H9 (cell line): Measurements from ENCODE around the gene BAIAP2L1. TPM values are rescaled to one million over a fixed set of nuclear protein-coding genes. Genes with fewer than 3 reads are reported as not detected.

Source experiments
- DNase-seq: peaks from one replicate; pipeline ENCODE4 v3.0.0-alpha.2; 2017
- H2AFZ ChIP-seq: one replicate; pipeline ENCODE4 v1.6.1; 2013; ENCODE audit warnings: mild to moderate bottlenecking, low read length, control low read depth, moderate library complexity
- H2AK5ac ChIP-seq: 2 replicates; pipeline ENCODE4 v1.6.1; 2013; ENCODE audit warnings: low read length, control low read depth, mixed read lengths; ENCODE audit not compliant: insufficient read length
- H2BK120ac ChIP-seq: one replicate; pipeline ENCODE4 v1.6.1; 2013; ENCODE audit warnings: low read depth, mild to moderate bottlenecking, low read length, control low read depth, inconsistent platforms; ENCODE audit not compliant: poor library complexity, severe bottlenecking
- H2BK12ac ChIP-seq: 2 replicates; pipeline ENCODE4 v1.6.1; 2013; ENCODE audit warnings: low read length, control low read depth, mixed read lengths, low read depth; ENCODE audit not compliant: insufficient read length
- H2BK15ac ChIP-seq: 2 replicates; pipeline ENCODE4 v1.6.1; 2013; ENCODE audit warnings: low read depth, low read length, control low read depth
- H2BK20ac ChIP-seq: one replicate; pipeline ENCODE4 v1.6.1; 2013; ENCODE audit warnings: low read depth, mild to moderate bottlenecking, low read length, control low read depth, inconsistent platforms; ENCODE audit not compliant: poor library complexity, severe bottlenecking
- H2BK5ac ChIP-seq: 2 replicates; pipeline ENCODE4 v1.6.1; 2013; ENCODE audit warnings: low read length, control low read depth, mixed read lengths; ENCODE audit not compliant: insufficient read length
- H3K14ac ChIP-seq: 2 replicates; pipeline ENCODE4 v1.6.1; 2013; ENCODE audit warnings: low read length, control low read depth; ENCODE audit not compliant: insufficient read depth
- H3K18ac ChIP-seq: 2 replicates; pipeline ENCODE4 v1.6.1; 2013; ENCODE audit warnings: low read depth, mild to moderate bottlenecking, mixed read lengths, low read length, control low read depth; ENCODE audit not compliant: insufficient read length
- H3K23ac ChIP-seq: 2 replicates; pipeline ENCODE4 v1.6.1; 2013; ENCODE audit warnings: low read length, control low read depth, mixed read lengths, low read depth; ENCODE audit not compliant: insufficient read length
- H3K23me2 ChIP-seq: 2 replicates; pipeline ENCODE4 v1.6.1; 2013; ENCODE audit warnings: low read depth, mild to moderate bottlenecking, mixed read lengths, low read length, control low read depth; ENCODE audit not compliant: insufficient read length, poor library complexity, severe bottlenecking
- H3K27ac ChIP-seq: 2 replicates; pipeline ENCODE4 v1.5.1; 2013; ENCODE audit warnings: low read length, control low read depth, mixed read lengths, low read depth; ENCODE audit not compliant: insufficient read length
- H3K27me3 ChIP-seq: 2 replicates; pipeline ENCODE4 v1.6.1; 2013; ENCODE audit warnings: low read length, control low read depth, inconsistent platforms; ENCODE audit not compliant: insufficient read depth
- H3K4ac ChIP-seq: 2 replicates; pipeline ENCODE4 v1.6.1; 2013; ENCODE audit warnings: low read depth, mild to moderate bottlenecking, control low read depth, inconsistent platforms, low read length, moderate library complexity
- H3K4me1 ChIP-seq: 2 replicates; pipeline ENCODE4 v1.6.1; 2013; ENCODE audit warnings: low read length, control low read depth, inconsistent platforms; ENCODE audit not compliant: insufficient read depth
- H3K4me2 ChIP-seq: 2 replicates; pipeline ENCODE4 v1.6.1; 2013; ENCODE audit warnings: low read length, control low read depth, mixed read lengths; ENCODE audit not compliant: insufficient read length, insufficient read depth
- H3K56ac ChIP-seq: 2 replicates; pipeline ENCODE4 v1.6.1; 2013; ENCODE audit warnings: low read depth, mild to moderate bottlenecking, mixed read lengths, low read length, control low read depth; ENCODE audit not compliant: insufficient read length
- H3K79me1 ChIP-seq: 2 replicates; pipeline ENCODE4 v1.6.1; 2013; ENCODE audit warnings: low read depth, mild to moderate bottlenecking, moderate library complexity, low read length, control low read depth, inconsistent platforms; ENCODE audit not compliant: insufficient read depth, poor library complexity, severe bottlenecking
- H3K79me2 ChIP-seq: 2 replicates; pipeline ENCODE4 v1.6.1; 2013; ENCODE audit warnings: low read length, control low read depth, inconsistent platforms; ENCODE audit not compliant: insufficient read depth
- H3K9ac ChIP-seq: 2 replicates; pipeline ENCODE4 v1.6.1; 2013; ENCODE audit warnings: low read length, control low read depth, mixed read lengths; ENCODE audit not compliant: insufficient read length; ENCODE audit errors: extremely low read depth
- H3K9me3 ChIP-seq: one replicate; pipeline ENCODE4 v1.6.1; 2013; ENCODE audit warnings: low read depth, low read length, inconsistent platforms; ENCODE audit not compliant: control insufficient read depth
- H3T11ph ChIP-seq: one replicate; pipeline ENCODE4 v1.6.1; 2013; ENCODE audit warnings: mild to moderate bottlenecking, low read length, control low read depth, inconsistent platforms
- H4K20me1 ChIP-seq: one replicate; pipeline ENCODE4 v1.6.1; 2013; ENCODE audit not compliant: control insufficient read depth, insufficient read length, insufficient read depth
- H4K5ac ChIP-seq: 2 replicates; pipeline ENCODE4 v1.6.1; 2013; ENCODE audit warnings: low read depth, mild to moderate bottlenecking, mixed read lengths, low read length, control low read depth; ENCODE audit not compliant: insufficient read length
- H4K8ac ChIP-seq: replicated peaks from 2 replicates; pipeline ENCODE4 v1.6.1; 2013; ENCODE audit warnings: low read length, control low read depth, mixed read lengths, low read depth; ENCODE audit not compliant: insufficient read length
- H4K91ac ChIP-seq: 2 replicates; pipeline ENCODE4 v1.6.1; 2013; ENCODE audit warnings: low read depth, mild to moderate bottlenecking, moderate library complexity, mixed read lengths, low read length, control low read depth; ENCODE audit not compliant: insufficient read length
- H3K27ac Mint-ChIP-seq, 3 experiments: 2 replicates in 2 of 3; 3 replicates in 1 of 3; pipeline ENCODE4 v1.8.0; 2020 to 2021; ENCODE audit warnings: mixed read lengths in 3 of 3, mild to moderate bottlenecking in 1 of 3, moderate library complexity in 1 of 3
- H3K27me3 Mint-ChIP-seq: 2 replicates; pipeline ENCODE4 v1.8.0; 2021; ENCODE audit warnings: low read depth, mild to moderate bottlenecking, moderate library complexity, mixed read lengths
- H3K36me3 Mint-ChIP-seq, 3 experiments: 2 replicates in 2 of 3; 3 replicates in 1 of 3; pipeline ENCODE4 v1.8.0; 2020 to 2021; ENCODE audit warnings: low read depth in 3 of 3, mixed read lengths in 3 of 3; ENCODE audit not compliant: insufficient read depth in 1 of 3
- H3K4me1 Mint-ChIP-seq, 2 experiments: 2 replicates each; pipeline ENCODE4 v1.8.0; 2020; ENCODE audit warnings: mixed read lengths in 2 of 2
- H3K4me3 Mint-ChIP-seq, 2 experiments: 2 replicates in 1 of 2; 3 replicates in 1 of 2; pipeline ENCODE4 v1.8.0; 2020 to 2021; ENCODE audit warnings: mild to moderate bottlenecking in 2 of 2, mixed read lengths in 2 of 2, moderate library complexity in 1 of 2
- H3K9me3 Mint-ChIP-seq, 2 experiments: 2 replicates in 1 of 2; 3 replicates in 1 of 2; pipeline ENCODE4 v1.8.0; 2020; ENCODE audit warnings: mild to moderate bottlenecking in 2 of 2, mixed read lengths in 2 of 2, moderate library complexity in 1 of 2
- WGBS: extraction: QIAGEN DNeasy Blood & Tissue Kit; methylation state at CpG from one replicate; pipeline ENCODE4 v1.1.7; 2013; ENCODE audit warnings: missing lambda C conversion rate, low lambda C conversion rate, mixed read lengths; ENCODE audit not compliant: insufficient read length; ENCODE audit errors: extremely low coverage; 5-methylcytosine and 5-hydroxymethylcytosine counted together
- total RNA-seq: library from RNA; stranded (reverse); gene quantifications from 2 replicates; pipeline ENCODE4 v1.2.1, GENCODE V29; 2021
- TF ChIP-seq, protein P1 (sequence below): fragments of 200-600 bp; sonication (generic); conservative IDR thresholded peaks from 3 replicates; pipeline ENCODE4 v1.8.0; 2021; ENCODE audit warnings: antibody characterized with exemption, mild to moderate bottlenecking

BAIAP2L1 gene
- total RNA-seq, 1 experiment from 2014 or later: 25.9 TPM

- no peaks in the 10 kb centered on the region for H3K9me3 ChIP-seq
- H4K20me1 ChIP-seq: no peaks in the 10 kb centered on the region
Measured at GRCh38 chr7:98346515-98347069, 54.3 kb downstream of the BAIAP2L1 start.

More at GRCh38 chr7:98346515-98347069, 54.3 kb downstream of the BAIAP2L1 start:
- H3K4me1 ChIP-seq: no peaks in the 10 kb centered on the region
- no peak overlapping the region for H2BK20ac ChIP-seq
- no peak overlapping the region for H3K27ac ChIP-seq
- no peak overlapping the region for H4K5ac ChIP-seq
- WGBS: no CpG with 5 or more reads among the region's 7 CpGs
- no peak overlapping the region for H3K4ac ChIP-seq
- H3K27me3 ChIP-seq: no peaks in the 10 kb centered on the region
- H3K4me1 Mint-ChIP-seq: no peaks in the 10 kb centered on the region
- H3K23ac ChIP-seq: no peak overlapping the region
- H2BK12ac ChIP-seq: no peak overlapping the region
- no peak overlapping the region for H3T11ph ChIP-seq
- H3K56ac ChIP-seq: no peak overlapping the region
- no peaks in the 10 kb centered on the region for H3K9me3 Mint-ChIP-seq
- no peak overlapping the region for H3K14ac ChIP-seq
- H3K9ac ChIP-seq: no peak overlapping the region
- no peaks in the 10 kb centered on the region for H3K27me3 Mint-ChIP-seq
- no peaks in the 10 kb centered on the region for H3K23me2 ChIP-seq
- no peak overlapping the region for H4K91ac ChIP-seq
- H3K36me3 Mint-ChIP-seq: peaks cover 3 to 15% (median 10%) of the 10 kb centered on the region in 3 experiments; a peak in 5 of 7 replicates
- H3K4me2 ChIP-seq: no peak overlapping the region
- H2BK5ac ChIP-seq: no peak overlapping the region
- H3K27ac Mint-ChIP-seq: peak overlapping the region in 1 of 3 experiments; percentile 24; a peak in 3 of 7 replicates
- H3K4me3 Mint-ChIP-seq: no peak overlapping the region
- no peak overlapping the region for H2AFZ ChIP-seq
- no peak overlapping the region for H2BK15ac ChIP-seq
- H2AK5ac ChIP-seq: no peak overlapping the region
- no peak for DNase-seq
- peaks cover 3% of the 10 kb centered on the region for H3K79me1 ChIP-seq
- no peaks in the 10 kb centered on the region for H3K79me2 ChIP-seq
- H3K18ac ChIP-seq: no peak overlapping the region
- no peak overlapping the region for H4K8ac ChIP-seq
- H2BK120ac ChIP-seq: no peak overlapping the region
- TF ChIP-seq, protein P1, sequence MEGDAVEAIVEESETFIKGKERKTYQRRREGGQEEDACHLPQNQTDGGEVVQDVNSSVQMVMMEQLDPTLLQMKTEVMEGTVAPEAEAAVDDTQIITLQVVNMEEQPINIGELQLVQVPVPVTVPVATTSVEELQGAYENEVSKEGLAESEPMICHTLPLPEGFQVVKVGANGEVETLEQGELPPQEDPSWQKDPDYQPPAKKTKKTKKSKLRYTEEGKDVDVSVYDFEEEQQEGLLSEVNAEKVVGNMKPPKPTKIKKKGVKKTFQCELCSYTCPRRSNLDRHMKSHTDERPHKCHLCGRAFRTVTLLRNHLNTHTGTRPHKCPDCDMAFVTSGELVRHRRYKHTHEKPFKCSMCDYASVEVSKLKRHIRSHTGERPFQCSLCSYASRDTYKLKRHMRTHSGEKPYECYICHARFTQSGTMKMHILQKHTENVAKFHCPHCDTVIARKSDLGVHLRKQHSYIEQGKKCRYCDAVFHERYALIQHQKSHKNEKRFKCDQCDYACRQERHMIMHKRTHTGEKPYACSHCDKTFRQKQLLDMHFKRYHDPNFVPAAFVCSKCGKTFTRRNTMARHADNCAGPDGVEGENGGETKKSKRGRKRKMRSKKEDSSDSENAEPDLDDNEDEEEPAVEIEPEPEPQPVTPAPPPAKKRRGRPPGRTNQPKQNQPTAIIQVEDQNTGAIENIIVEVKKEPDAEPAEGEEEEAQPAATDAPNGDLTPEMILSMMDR: no peak
